ENCODE results near the gene SLC13A3.

The SLC13A3 gene

GRCh38 chr20:46650575-46651090, 626 bp downstream of the SLC13A3 start:
- DNase-seq, result no peak

- DNase-seq, result no peak
Observed at GRCh38 chr20:46649965-46650542, 1.2 kb downstream of the SLC13A3 start.

GRCh38 chr20:46649650-46649949, 1.7 kb downstream of the SLC13A3 start:
- no peak for DNase-seq

GRCh38 chr20:46648903-46649649, 2.2 kb downstream of the SLC13A3 start:
- DNase-seq, result no peak

GRCh38 chr20:46647469-46647868, 3.8 kb downstream of the SLC13A3 start:
- no peak for DNase-seq

GRCh38 chr20:46646659-46647380, 4.4 kb downstream of the SLC13A3 start:
- DNase-seq, result no peak

- no peak for DNase-seq
Observed at GRCh38 chr20:46646122-46646521, 5.1 kb downstream of the SLC13A3 start.

GRCh38 chr20:46644733-46645132, 6.5 kb downstream of the SLC13A3 start:
- DNase-seq, result no peak

GRCh38 chr20:46644160-46644559, 7.1 kb downstream of the SLC13A3 start:
- no peak for DNase-seq

GRCh38 chr20:46642969-46643343, 8.3 kb downstream of the SLC13A3 start:
- no peak for DNase-seq

GRCh38 chr20:46642265-46642968, 8.8 kb downstream of the SLC13A3 start:
- no peak for DNase-seq

- no peak for DNase-seq
Observed at GRCh38 chr20:46641424-46641823, 9.8 kb downstream of the SLC13A3 start.

GRCh38 chr20:46640536-46641311, 10.5 kb downstream of the SLC13A3 start:
- DNase-seq, result no peak

GRCh38 chr20:46640044-46640443, 11.2 kb downstream of the SLC13A3 start:
- no peak for DNase-seq

GRCh38 chr20:46639587-46639986, 11.7 kb downstream of the SLC13A3 start:
- no peak for DNase-seq

GRCh38 chr20:46638898-46639274, 12.4 kb downstream of the SLC13A3 start:
- no peak for DNase-seq

GRCh38 chr20:46638134-46638897, 12.9 kb downstream of the SLC13A3 start:
- no peak for DNase-seq

- no peak for DNase-seq
Observed at GRCh38 chr20:46637427-46638133, 13.7 kb downstream of the SLC13A3 start.

- no peak for DNase-seq
Observed at GRCh38 chr20:46637020-46637419, 14.2 kb downstream of the SLC13A3 start.

GRCh38 chr20:46636514-46636913, 14.7 kb downstream of the SLC13A3 start:
- DNase-seq, result no peak

GRCh38 chr20:46635514-46636136, 15.6 kb downstream of the SLC13A3 start:
- no peak for DNase-seq
